ENCODE measurements around the gene FNBP1L. TPM values are rescaled to one million over a fixed set of nuclear protein-coding genes. Genes with fewer than 3 reads are reported as not detected.
"Not testable (repeated sequence)": the region's sequence is repeated elsewhere in the genome, so short reads cannot be mapped to it uniquely, and the experiment has no call there.

FNBP1L gene
- total RNA-seq, 4 donors from 2014 or later: 9.6 to 23.1 (median 15.5) TPM

DNA sequence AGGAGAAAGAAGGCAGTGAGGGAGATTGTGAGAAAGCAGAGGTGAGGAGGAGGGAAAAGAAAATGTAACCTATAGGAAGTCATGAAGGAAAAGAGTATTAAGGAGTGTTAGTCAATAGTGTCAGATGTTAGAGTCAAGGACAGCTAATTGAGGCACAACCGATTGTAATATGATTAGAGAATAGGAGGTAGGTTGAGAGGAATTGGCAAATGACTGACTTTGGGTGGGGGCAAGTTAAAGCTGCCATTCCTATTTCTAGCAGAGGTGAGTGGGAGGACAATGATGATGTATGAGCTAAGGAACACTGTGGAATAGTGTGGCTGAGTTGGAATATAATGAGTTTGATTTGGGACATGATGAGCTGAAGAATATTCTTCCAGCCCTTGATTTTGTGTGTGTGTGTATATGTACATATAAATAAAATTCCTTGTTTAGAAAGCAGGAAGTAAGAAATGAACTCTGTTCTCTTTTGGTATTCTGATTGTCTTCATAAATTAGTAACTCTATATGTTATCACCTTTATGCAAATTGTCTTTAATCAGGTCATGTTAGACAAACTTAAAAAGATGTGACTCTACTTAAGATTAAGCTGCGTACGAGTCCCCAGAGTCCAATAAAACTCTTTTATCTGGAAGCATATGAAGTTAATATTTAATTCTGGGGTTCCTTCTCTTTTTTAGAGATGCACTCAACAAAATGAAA, 98.4 kb downstream of the FNBP1L start:
- Histone ChIP-seq H3K4me1 (no peaks in the 10 kb centered on the region), H3K9me3 (no peaks in the 10 kb centered on the region), H3K27ac (replicated peaks in 1 of 4) (no peak overlapping the region), H3K36me3 (peaks cover 0 to 53% (median 13%) of the 10 kb centered on the region in 4 donors), H3K4me3 (no peak overlapping the region), H3K27me3 (no peaks in the 10 kb centered on the region)
- intact Hi-C loops (cut with DNase I): no loop called here
- 95% methylated on average over 3 of the region's 3 CpGs for WGBS
- no peak for DNase-seq (ENCODE audit: extremely low spot score)
- no peak for TF ChIP-seq EP300 (IDR thresholded peaks at IDR 0.05)

DNA sequence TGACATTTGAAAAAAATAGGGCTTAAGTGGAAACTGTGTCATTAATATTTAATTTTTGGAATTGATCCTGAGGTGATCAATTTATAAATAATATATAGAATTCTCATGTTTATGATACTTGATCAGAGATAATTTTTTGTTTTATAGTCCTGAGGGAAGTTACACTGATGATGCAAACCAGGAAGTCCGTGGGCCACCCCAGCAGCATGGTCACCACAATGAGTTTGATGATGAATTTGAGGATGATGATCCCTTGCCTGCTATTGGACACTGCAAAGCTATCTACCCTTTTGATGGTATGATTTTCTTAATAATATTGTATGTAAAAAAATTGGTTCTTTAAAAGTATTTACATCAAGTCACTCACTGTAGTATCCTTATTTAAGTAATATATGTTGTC, 101.2 kb downstream of the FNBP1L start:
- Histone ChIP-seq H3K27ac (replicated peaks in 1 of 4) (no peak overlapping the region), H3K36me3 (peaks cover 0 to 51% (median 13%) of the 10 kb centered on the region in 4 donors), H3K9me3 (no peaks in the 10 kb centered on the region), H3K4me3 (no peak overlapping the region), H3K4me1 (peaks cover 16 to 25% (median 22%) of the 10 kb centered on the region in 4 donors), H3K27me3 (no peaks in the 10 kb centered on the region)
- no peak for DNase-seq (ENCODE audit: extremely low spot score)
- intact Hi-C loops (cut with DNase I): no loop called here
- TF ChIP-seq POLR2AphosphoS5 (IDR thresholded peaks at IDR 0.05): no peak
- no peak for TF ChIP-seq EP300 (IDR thresholded peaks at IDR 0.05)
- WGBS: 82% methylated on average over 1 of the region's 1 CpG

DNA sequence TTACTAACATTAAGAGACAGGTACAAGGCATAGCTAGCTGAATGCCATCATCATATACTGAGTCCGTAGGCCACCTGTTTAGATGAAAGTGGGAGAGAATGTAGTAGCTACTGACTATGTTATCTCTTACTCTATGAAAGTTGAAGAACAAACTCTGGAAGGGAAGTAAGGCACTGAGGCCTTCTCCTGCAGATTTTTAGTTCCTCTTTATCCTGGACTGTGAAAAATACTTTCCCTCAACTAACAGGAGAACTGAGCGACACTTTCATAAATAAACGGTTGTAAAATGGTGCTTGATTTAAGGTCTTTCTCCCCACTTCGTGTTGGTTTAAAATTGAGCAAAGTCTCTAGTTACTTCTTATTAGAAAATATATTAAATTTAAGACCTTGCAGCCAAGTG, 101.9 kb downstream of the FNBP1L start:
- intact Hi-C loops (cut with DNase I): no loop called here
- peaks cover 0 to 44% (median 13%) of the 10 kb centered on the region in 4 donors for H3K36me3 ChIP-seq
- H3K4me1 ChIP-seq: peaks cover 23 to 30% (median 28%) of the 10 kb centered on the region in 4 donors
- H3K9me3 ChIP-seq: no peaks in the 10 kb centered on the region
- no peaks in the 10 kb centered on the region for H3K27me3 ChIP-seq
- no peak overlapping the region for H3K4me3 ChIP-seq
- H3K27ac ChIP-seq (replicated peaks in 1 of 4): no peak overlapping the region
- TF ChIP-seq EP300 (IDR thresholded peaks at IDR 0.05) (no peak), POLR2AphosphoS5 (IDR thresholded peaks at IDR 0.05) (no peak), POLR2A (IDR thresholded peaks at IDR 0.05; ENCODE audit: low read depth) (no peak)
- TF ChIP-seq, protein P1, sequence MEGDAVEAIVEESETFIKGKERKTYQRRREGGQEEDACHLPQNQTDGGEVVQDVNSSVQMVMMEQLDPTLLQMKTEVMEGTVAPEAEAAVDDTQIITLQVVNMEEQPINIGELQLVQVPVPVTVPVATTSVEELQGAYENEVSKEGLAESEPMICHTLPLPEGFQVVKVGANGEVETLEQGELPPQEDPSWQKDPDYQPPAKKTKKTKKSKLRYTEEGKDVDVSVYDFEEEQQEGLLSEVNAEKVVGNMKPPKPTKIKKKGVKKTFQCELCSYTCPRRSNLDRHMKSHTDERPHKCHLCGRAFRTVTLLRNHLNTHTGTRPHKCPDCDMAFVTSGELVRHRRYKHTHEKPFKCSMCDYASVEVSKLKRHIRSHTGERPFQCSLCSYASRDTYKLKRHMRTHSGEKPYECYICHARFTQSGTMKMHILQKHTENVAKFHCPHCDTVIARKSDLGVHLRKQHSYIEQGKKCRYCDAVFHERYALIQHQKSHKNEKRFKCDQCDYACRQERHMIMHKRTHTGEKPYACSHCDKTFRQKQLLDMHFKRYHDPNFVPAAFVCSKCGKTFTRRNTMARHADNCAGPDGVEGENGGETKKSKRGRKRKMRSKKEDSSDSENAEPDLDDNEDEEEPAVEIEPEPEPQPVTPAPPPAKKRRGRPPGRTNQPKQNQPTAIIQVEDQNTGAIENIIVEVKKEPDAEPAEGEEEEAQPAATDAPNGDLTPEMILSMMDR (IDR thresholded peaks at IDR 0.05): no peak
- WGBS: 82% methylated on average over 4 of the region's 4 CpGs
- DNase-seq (ENCODE audit: extremely low spot score): no peak

DNA sequence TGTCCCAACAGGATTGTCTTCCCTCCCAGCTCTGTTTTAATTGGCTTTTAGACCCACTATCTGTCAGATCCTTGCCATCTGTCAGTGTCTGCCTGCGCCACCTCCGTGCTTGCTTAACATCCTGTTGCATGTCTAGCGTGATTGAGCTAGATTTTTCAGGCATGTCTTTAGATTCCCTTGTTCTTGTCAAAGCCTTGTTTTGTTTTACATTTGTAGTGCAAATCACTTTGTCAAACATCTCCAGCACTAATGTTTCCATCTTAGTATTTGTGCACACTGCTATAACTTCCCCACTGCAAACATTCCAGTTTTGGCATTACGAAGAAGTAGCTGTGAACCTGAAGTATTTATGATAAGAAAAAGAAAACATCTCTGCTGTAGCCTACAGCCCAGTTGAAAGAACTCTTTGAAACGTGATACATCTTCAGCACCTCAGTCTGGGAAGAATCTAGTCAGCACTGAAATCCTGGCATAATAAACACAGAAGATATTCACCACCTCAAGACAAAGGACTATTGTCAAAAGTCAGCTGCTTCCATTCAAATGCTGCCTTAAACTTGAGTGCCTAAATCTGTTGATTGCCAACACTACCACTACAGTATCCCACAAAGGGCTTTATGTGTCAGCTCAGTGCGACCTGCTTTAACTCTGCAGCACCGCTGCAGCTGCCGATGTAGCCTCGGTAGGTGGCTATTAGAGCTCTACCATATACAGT, 105.0 kb downstream of the FNBP1L start:
- Histone ChIP-seq H3K9me3 (no peaks in the 10 kb centered on the region), H3K4me1 (peaks cover 32 to 45% (median 38%) of the 10 kb centered on the region in 4 donors), H3K27me3 (no peaks in the 10 kb centered on the region), H3K4me3 (no peak overlapping the region), H3K27ac (replicated peaks in 1 of 4) (peak overlapping the region; percentile 48 to 75 (median 50)), H3K36me3 (peaks cover 0 to 31% (median 9%) of the 10 kb centered on the region in 4 donors)
- TF ChIP-seq POLR2A (IDR thresholded peaks at IDR 0.05; ENCODE audit: low read depth) (no peak), POLR2AphosphoS5 (IDR thresholded peaks at IDR 0.05) (no peak), EP300 (IDR thresholded peaks at IDR 0.05) (no peak)
- TF ChIP-seq, protein P1 (IDR thresholded peaks at IDR 0.05): no peak
- 57% methylated on average over 9 of the region's 9 CpGs for WGBS
- no peak for DNase-seq (ENCODE audit: extremely low spot score)
- intact Hi-C loops (cut with DNase I): no loop called here

DNA sequence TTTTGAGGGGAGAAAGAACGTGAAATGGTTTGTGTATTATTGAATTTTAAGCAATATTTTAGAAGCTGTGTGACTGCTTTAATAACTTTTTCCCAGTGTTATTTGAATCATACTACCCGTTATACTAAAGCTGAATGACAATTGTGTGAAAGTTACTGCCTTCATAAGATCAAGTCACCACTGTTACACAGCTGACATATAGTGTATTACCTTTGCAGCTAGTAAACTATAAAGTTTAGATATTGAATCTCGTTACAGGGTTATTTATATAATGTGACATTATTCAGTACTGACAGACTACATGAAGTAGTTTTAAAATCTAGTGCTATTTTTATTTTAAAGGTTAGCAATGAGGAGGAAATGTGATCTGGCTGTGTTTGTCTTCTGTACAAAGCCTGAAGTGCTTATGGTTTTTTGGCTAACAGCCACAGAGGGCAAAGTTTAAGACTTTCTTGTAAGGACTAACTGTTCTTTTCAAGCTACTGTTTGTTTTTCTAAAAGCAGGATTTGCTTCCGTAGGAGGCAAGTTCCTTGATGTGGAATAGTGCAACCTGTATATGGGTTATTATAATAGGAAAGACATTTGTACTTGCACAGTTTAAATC, 106.1 kb downstream of the FNBP1L start:
- DNase-seq (ENCODE audit: extremely low spot score); H3K27me3 ChIP-seq; intact Hi-C loops (cut with DNase I); H3K4me3 ChIP-seq; H3K9me3 ChIP-seq: not testable (repeated sequence)
- H3K4me1 ChIP-seq: peaks cover 32 to 45% (median 38%) of the 10 kb centered on the region in 4 donors
- TF ChIP-seq EP300 (IDR thresholded peaks at IDR 0.05): peak; percentile 37
- peak in 1 of 2 donors; percentile 63 for TF ChIP-seq POLR2AphosphoS5 (IDR thresholded peaks at IDR 0.05)
- H3K36me3 ChIP-seq: peaks cover 0 to 24% (median 5%) of the 10 kb centered on the region in 4 donors
- peak overlapping the region; percentile 48 to 75 (median 50) for H3K27ac ChIP-seq (replicated peaks in 1 of 4)
- 38% methylated on average over 4 of the region's 4 CpGs for WGBS
